Stimulated activated CD4-positive, alpha-beta T cell treated with anti-CD3 and anti-CD28 coated beads, Interleukin-1b, Interleukin-23, amount 100 ng/mL, for 1 hour (primary cell): Measurements from ENCODE around the gene POU3F4.

Experiments
- DNase-seq, 2 donors: peaks; one replicate each; pipeline ENCODE4 v3.0.0-alpha.2; 2020; ENCODE audit warnings: low read depth in 2 of 2

Gene POU3F4

DNA sequence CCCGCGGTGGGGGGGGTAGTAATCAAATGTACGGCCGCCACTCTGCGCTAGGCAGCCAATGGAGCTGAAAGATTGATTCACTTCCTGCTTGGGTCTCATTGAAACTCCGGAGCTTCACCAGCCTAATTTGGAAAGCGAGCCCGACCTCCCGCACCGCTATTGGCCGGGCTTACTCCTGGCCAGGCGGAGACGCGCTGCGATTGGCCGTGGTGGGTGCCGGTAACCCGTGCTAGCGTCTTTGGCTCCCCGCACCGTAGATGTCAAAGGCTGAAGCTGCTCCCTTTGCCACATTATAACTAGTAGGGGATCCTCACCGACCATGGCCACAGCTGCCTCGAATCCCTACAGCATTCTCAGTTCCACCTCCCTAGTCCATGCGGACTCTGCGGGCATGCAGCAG, at the start of gene POU3F4:
Gene POU3F4, plus strand, starts transcription at position 285 of the 400 bp plus-strand sequence. Its CDS starts 35 bp downstream, at position 320.
- DNase-seq = no peak

DNA sequence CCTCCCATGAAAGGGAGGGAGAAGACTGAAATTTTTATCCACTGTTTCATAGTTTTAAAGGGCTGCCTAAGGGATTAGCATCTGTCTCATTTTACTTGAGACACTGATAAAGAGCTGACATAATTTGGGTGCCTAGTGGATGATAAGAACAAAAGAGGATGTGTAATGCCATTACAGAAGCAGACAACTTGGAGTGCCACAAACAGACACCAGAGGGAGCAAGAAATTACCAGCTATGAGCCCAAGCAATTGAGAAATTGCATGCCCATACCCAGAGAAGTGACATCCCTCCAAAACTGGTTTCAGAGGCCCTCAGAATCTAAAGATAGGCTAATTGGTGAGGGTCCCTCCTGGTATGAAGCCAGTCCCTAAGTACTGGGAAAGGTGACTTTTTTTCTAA, 38.5 kb upstream of the POU3F4 start:
- DNase-seq = no peak

DNA sequence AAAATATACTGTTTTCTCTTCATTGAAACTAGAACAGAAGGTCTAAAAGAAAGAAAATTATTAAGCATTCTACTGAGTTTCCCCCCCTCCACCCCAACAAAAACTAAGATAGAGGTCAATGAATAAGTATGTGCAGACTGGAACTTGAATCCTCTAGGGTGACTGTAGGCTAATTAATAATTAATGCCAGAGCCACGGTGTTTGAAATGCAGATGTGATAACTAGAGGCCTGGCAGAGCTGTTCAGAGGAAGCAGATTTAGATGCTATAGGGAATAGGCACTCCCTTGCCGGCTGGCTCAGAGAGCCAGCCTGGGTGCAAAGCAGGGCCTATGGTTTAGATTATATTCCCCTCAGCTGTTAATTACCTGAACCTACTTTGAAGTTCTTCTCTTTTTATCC, 12.2 kb upstream of the POU3F4 start:
- DNase-seq = no peak

GRCh38 chrX:83501003-83501402, 7.1 kb upstream of the POU3F4 start:
- DNase-seq = no peak

- DNase-seq = no peak
Measured at GRCh38 chrX:83501530-83501929, 6.6 kb upstream of the POU3F4 start.

GRCh38 chrX:83504721-83505479, 3.2 kb upstream of the POU3F4 start:
- no peak for DNase-seq

GRCh38 chrX:83508526-83509253, 600 bp downstream of the POU3F4 start:
- DNase-seq = no peak

- no peak for DNase-seq
Measured at GRCh38 chrX:83509254-83509801, 1.2 kb downstream of the POU3F4 start.

DNA sequence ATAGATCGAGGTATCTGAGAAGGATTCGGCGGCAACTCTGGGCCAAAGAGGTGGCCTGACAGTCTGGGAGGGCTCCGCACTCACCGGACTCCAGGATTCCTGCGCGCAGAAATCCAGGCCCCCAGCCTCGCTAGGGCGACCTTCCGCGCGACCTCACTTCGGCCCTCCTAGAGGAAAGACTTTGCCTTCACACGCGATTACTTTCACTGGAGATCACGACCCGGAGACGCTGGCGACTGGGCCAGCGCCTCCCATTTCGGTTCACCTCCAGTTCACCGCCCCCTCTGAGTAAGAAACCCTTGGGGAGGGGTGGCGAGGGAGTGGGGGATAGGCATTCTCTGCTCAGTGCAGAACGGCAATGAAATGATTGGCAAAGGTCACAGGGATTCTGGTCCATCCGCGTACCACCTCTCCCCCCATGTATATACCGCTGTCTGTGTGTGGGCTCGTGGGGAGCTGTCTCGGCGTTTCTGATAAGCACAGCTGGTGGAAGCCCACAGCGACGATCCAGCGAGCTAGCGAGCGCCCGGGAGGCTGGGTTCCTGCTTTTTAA, 2.5 kb downstream of the POU3F4 start:
- DNase-seq = no peak

GRCh38 chrX:83511208-83511607, 3.1 kb downstream of the POU3F4 start:
- no peak for DNase-seq

DNA sequence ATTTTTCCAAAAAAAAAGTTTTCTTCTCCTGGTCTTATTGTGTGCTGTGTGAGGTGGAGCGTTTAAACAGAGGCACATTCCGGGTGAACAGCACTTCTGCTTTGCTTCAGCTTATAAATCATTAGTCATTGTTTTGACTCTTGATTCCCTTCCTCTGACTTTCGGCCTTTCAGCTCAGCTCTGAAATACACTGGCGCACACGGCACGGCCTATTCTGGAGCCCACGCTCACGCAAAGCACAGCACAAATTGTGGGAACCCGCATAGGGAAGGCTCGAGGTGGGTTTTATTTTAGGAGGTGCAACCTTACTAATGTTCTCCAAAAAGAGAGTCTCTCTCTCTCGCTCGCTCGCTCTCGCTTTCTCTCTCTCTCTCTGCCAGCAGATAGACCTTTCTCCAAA, 4.0 kb downstream of the POU3F4 start:
- no peak for DNase-seq

DNA sequence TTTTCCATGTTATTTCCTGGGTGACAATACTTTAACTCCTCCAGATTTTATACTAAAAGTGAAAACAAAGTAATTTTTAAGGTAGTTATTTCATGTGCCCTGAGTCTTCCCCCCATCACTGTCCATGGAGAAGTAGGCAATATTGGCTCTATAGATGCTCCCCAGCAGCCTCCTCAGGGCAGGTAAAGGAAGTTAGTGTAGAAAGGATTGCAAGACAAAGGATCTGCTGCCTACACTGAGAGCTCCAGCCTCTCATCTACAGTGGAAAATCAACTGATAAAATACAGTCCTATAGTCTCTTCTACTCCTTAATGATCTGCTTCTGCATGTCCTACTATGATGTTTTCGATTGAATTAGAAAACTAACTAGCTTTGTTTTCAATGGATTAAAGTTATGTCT, 8.5 kb downstream of the POU3F4 start:
- DNase-seq = no peak

- no peak for DNase-seq
Measured at GRCh38 chrX:83521905-83522304, 13.8 kb downstream of the POU3F4 start.

GRCh38 chrX:83529950-83530349, 21.9 kb downstream of the POU3F4 start:
- DNase-seq = no peak

DNA sequence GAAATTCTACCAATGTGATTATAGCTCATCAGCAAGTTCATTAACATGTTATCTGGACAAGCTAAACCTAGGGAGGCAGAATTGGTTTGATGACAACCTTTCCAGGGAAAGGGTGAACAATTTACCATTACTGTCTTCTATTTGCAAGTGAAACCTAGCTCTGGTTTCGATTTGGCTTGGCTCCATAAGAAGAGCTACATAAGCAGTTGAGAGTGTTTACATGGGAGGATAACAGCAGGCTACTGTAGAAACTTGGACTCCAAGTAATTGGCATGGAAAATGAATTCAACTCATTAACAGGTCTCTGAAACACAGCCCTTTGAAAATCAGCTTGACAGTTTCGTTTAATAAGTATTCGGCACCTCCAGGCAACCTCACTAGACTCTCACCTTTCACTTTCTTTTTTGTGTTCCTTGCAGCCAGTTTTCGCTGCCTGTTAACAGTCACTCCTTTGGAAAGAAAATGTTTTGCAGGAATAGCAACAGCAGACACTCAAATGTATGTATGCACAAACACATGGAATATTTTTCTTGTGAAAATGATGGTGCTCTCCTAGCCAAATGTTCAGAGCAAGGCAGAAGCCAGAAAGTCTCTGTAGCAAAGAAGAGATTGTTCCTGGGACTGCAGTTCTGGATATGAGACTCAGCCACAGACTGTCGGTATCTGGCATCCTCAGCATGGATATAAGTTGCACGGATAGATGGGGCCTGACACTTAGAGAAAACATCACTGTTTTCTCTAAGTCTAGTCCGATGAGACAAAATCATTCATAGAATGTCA, 27.5 kb downstream of the POU3F4 start:
- no peak for DNase-seq
